HepG2 (cell line): ENCODE data around the gene L3MBTL1. TPM values are rescaled to one million over a fixed set of nuclear protein-coding genes. Genes with fewer than 3 reads are reported as not detected.
A peak's percentile ranks its signal among the peaks of the same experiment; 100 is the strongest.

Source experiments
- ATM ChIP-seq: fragments of 450-650 bp; IDR thresholded peaks from 2 replicates; pipeline ENCODE4 v1.7.1; 2017; ENCODE audit warnings: mild to moderate bottlenecking, borderline replicate concordance
- CENPT ChIP-seq: sonication (generic); formaldehyde crosslinking; IDR thresholded peaks from 2 replicates; pipeline ENCODE4 v1.8.0; 2022; ENCODE audit warnings: low read depth, mild to moderate bottlenecking, moderate library complexity, missing genetic modification reagents
- EHMT2 ChIP-seq: fragments of 200-600 bp; sonication (generic); IDR thresholded peaks from 2 replicates; pipeline ENCODE4 v1.7.0; 2017; ENCODE audit warnings: antibody characterized with exemption, low read depth, low read length, borderline replicate concordance
- FOXC1 ChIP-seq: sonication (generic); formaldehyde crosslinking; IDR thresholded peaks from 2 replicates; pipeline ENCODE4 v1.8.0; 2022; ENCODE audit warnings: mild to moderate bottlenecking, missing genetic modification reagents, borderline replicate concordance
- GLI4 ChIP-seq: sonication (generic); formaldehyde crosslinking; IDR thresholded peaks from 2 replicates; pipeline ENCODE4 v1.5.1; 2020; ENCODE audit warnings: missing genetic modification reagents, mild to moderate bottlenecking, moderate library complexity, borderline replicate concordance
- HIVEP1 ChIP-seq: sonication (generic); formaldehyde crosslinking; IDR thresholded peaks from 2 replicates; pipeline ENCODE4 v1.4.0; 2020; ENCODE audit warnings: mild to moderate bottlenecking, missing genetic modification reagents
- KLF6 ChIP-seq: IDR thresholded peaks from 2 replicates; pipeline ENCODE4 v1.8.0; 2016; ENCODE audit warnings: missing biosample characterization, missing genetic modification reagents
- KMT2A ChIP-seq: sonication (generic); formaldehyde crosslinking; IDR thresholded peaks from 2 replicates; pipeline ENCODE4 v1.4.0; 2020; ENCODE audit warnings: missing genetic modification reagents
- MAZ ChIP-seq, 2 experiments: sonication (generic) in 1 of 2; formaldehyde crosslinking in 1 of 2; IDR thresholded peaks; 2 replicates each; pipeline versions ENCODE4 v1.5.0 to v1.6.1; 2012 to 2020; ENCODE audit warnings: low read depth in 2 of 2, mild to moderate bottlenecking in 2 of 2, borderline replicate concordance in 1 of 2, improper control_type of control experiment in 1 of 2, low read length in 1 of 2, missing genetic modification reagents in 1 of 2, moderate library complexity in 1 of 2
- NCOA1 ChIP-seq: sonication (generic); formaldehyde crosslinking; IDR thresholded peaks from 2 replicates; pipeline ENCODE4 v1.9.0; 2021; ENCODE audit warnings: missing genetic modification reagents
- NKX3-1 ChIP-seq: sonication (generic); formaldehyde crosslinking; IDR thresholded peaks from 2 replicates; pipeline ENCODE4 v1.5.0; 2020; ENCODE audit warnings: missing genetic modification reagents
- NRL ChIP-seq: sonication (generic); formaldehyde crosslinking; IDR thresholded peaks from 2 replicates; pipeline ENCODE4 v1.5.0; 2020; ENCODE audit warnings: missing genetic modification reagents, mild to moderate bottlenecking, moderate library complexity, borderline replicate concordance
- PHB2 ChIP-seq: fragments of 450-650 bp; IDR thresholded peaks from 2 replicates; pipeline ENCODE4 v1.6.1; 2018; ENCODE audit not compliant: partially characterized antibody
- PTBP1 ChIP-seq: fragments of 200-400 bp; formaldehyde crosslinking; IDR thresholded peaks from 2 replicates; pipeline ENCODE4 v1.6.1; 2018; ENCODE audit warnings: low read length, low read depth; ENCODE audit not compliant: poor library complexity, severe bottlenecking
- RBFOX2 ChIP-seq: fragments of 200-400 bp; formaldehyde crosslinking; IDR thresholded peaks from 2 replicates; pipeline ENCODE4 v1.6.1; 2017; ENCODE audit warnings: low read depth, mild to moderate bottlenecking, low read length
- SRSF1 ChIP-seq: fragments of 200-400 bp; formaldehyde crosslinking; optimal IDR thresholded peaks from 2 replicates; pipeline ENCODE3; 2017; ENCODE audit warnings: mild to moderate bottlenecking, low read depth, low read length, moderate library complexity
- TBL1XR1 ChIP-seq: fragments of 150-350 bp; IDR thresholded peaks from 2 replicates; pipeline ENCODE4 v1.6.1; 2014; ENCODE audit warnings: borderline replicate concordance, low read length; ENCODE audit not compliant: partially characterized antibody
- THAP11 ChIP-seq: IDR thresholded peaks from 2 replicates; pipeline ENCODE4 v1.6.1; 2016; ENCODE audit warnings: missing biosample characterization, missing genetic modification reagents
- ZFP36L1 ChIP-seq: sonication (generic); formaldehyde crosslinking; IDR thresholded peaks from 2 replicates; pipeline ENCODE4 v1.8.0; 2022; ENCODE audit warnings: mild to moderate bottlenecking, missing genetic modification reagents, moderate library complexity
- ZFP36L2 ChIP-seq: sonication (generic); formaldehyde crosslinking; IDR thresholded peaks from 2 replicates; pipeline ENCODE4 v1.4.0; 2020; ENCODE audit warnings: missing genetic modification reagents
- ZNF3 ChIP-seq: IDR thresholded peaks from 2 replicates; pipeline ENCODE4 v1.7.0; 2017; ENCODE audit warnings: inconsistent platforms
- ZNF552 ChIP-seq: sonication (generic); formaldehyde crosslinking; IDR thresholded peaks from 2 replicates; pipeline ENCODE4 v1.9.0; 2022; ENCODE audit warnings: missing genetic modification reagents, mild to moderate bottlenecking, borderline replicate concordance
- ZNF670 ChIP-seq: sonication (generic); formaldehyde crosslinking; IDR thresholded peaks from 2 replicates; pipeline ENCODE4 v1.8.0; 2022; ENCODE audit warnings: mild to moderate bottlenecking, missing genetic modification reagents, borderline replicate concordance
- ZNF891 ChIP-seq: sonication (generic); formaldehyde crosslinking; IDR thresholded peaks from 2 replicates; pipeline ENCODE4 v1.5.0; 2020; ENCODE audit warnings: mild to moderate bottlenecking, missing genetic modification reagents
- polyA plus RNA-seq, 8 experiments: library from polyadenylated mRNA; depleted of rRNA in 3 of 8; stranded (reverse) in 7 of 8; unstranded in 1 of 8; fragments of >200 nt; fragmentation: Illumina TruSeq in 4 of 8; extraction: Trizol in 4 of 8; gene quantifications; 2 replicates each; pipeline versions ENCODE4 v1.2.1 to v1.2.3, GENCODE V29; 2011 to 2016; ENCODE audit warnings: low read depth in 4 of 8, missing spikeins in 1 of 8, mixed read lengths in 1 of 8; ENCODE audit not compliant: insufficient read depth in 1 of 8
- total RNA-seq, 5 experiments: library from RNA; depleted of rRNA; stranded (reverse); fragments of >200 nt; fragmentation: Illumina TruSeq; extraction: Trizol; gene quantifications; 2 replicates each; pipeline ENCODE4 v1.2.3, GENCODE V29; 2016; ENCODE audit warnings: low read depth in 1 of 5
- TF ChIP-seq, protein P1 (sequence below): sonication (generic); formaldehyde crosslinking; IDR thresholded peaks from 2 replicates; pipeline ENCODE4 v1.5.0; 2020; ENCODE audit warnings: missing genetic modification reagents
- TF ChIP-seq, protein P2 (sequence below): sonication (generic); formaldehyde crosslinking; IDR thresholded peaks from 2 replicates; pipeline ENCODE4 v1.4.0; 2020; ENCODE audit warnings: missing genetic modification reagents, borderline replicate concordance
- TF ChIP-seq, protein P3 (sequence below): sonication (generic); formaldehyde crosslinking; IDR thresholded peaks from 2 replicates; pipeline ENCODE4 v1.5.0; 2020; ENCODE audit warnings: mild to moderate bottlenecking, missing genetic modification reagents

Gene L3MBTL1
- total and polyA plus RNA-seq, 2 of the 13 experiments (the other 11 are each of a cell fraction or from before 2014, with no cell fraction given) = 9.0 to 17.8 TPM

DNA sequence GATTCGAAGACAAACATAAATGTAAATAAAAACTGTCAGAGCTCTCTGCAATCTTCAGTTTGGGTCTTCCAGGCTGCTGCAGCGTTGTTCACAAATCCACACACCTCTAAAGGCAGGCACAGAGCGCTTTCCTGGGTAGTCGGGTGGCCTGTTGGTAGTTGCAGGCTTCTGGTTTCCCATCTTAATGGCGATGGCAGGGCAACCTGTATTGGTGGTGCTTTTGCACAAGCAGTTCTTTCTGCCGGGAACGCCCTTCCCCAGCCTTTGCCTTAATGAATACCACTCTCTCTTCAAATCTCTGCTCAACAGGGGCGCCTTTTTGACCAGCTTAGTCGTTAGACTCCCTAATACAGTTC is 82.5 kb downstream of the L3MBTL1 start (continued):
- TF ChIP-seq, protein P1, sequence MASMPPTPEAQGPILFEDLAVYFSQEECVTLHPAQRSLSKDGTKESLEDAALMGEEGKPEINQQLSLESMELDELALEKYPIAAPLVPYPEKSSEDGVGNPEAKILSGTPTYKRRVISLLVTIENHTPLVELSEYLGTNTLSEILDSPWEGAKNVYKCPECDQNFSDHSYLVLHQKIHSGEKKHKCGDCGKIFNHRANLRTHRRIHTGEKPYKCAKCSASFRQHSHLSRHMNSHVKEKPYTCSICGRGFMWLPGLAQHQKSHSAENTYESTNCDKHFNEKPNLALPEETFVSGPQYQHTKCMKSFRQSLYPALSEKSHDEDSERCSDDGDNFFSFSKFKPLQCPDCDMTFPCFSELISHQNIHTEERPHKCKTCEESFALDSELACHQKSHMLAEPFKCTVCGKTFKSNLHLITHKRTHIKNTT (CRISPR knock-in tag) = no peak
- TF ChIP-seq MAZ (IDR thresholded peaks at IDR 0.05; ENCODE audit: borderline replicate concordance, low read depth, low read length) (no peak), MAZ (CRISPR knock-in tag; IDR thresholded peaks at IDR 0.05; ENCODE audit: low read depth) (no peak), KMT2A (CRISPR knock-in tag) (no peak; the same call in 1 of the 2 replicates), PHB2 (no peak), NCOA1 (CRISPR knock-in tag) (peak; percentile 26; the same call in 1 of the 2 replicates), ZNF3 (CRISPR knock-in tag) (no peak), FOXC1 (no peak), ZNF891 (CRISPR knock-in tag) (no peak), NRL (CRISPR knock-in tag) (no peak), ZNF670 (CRISPR knock-in tag) (no peak), TBL1XR1 (no peak), ATM (no peak), NKX3-1 (CRISPR knock-in tag) (no peak; the same call in 1 of the 2 replicates), HIVEP1 (CRISPR knock-in tag) (no peak), THAP11 (CRISPR knock-in tag) (no peak), KLF6 (CRISPR knock-in tag) (no peak), RBFOX2 (no peak), SRSF1 (no peak), ZNF552 (CRISPR knock-in tag) (no peak), EHMT2 (0 out of 2 replicates have a peak, but pooled peaks have one; percentile 28), CENPT (CRISPR knock-in tag) (no peak), ZFP36L2 (no peak), PTBP1 (no peak), ZFP36L1 (CRISPR knock-in tag) (no peak), GLI4 (CRISPR knock-in tag) (0 out of 2 replicates have a peak, but pooled peaks have one; percentile 6)
- TF ChIP-seq, protein P2, sequence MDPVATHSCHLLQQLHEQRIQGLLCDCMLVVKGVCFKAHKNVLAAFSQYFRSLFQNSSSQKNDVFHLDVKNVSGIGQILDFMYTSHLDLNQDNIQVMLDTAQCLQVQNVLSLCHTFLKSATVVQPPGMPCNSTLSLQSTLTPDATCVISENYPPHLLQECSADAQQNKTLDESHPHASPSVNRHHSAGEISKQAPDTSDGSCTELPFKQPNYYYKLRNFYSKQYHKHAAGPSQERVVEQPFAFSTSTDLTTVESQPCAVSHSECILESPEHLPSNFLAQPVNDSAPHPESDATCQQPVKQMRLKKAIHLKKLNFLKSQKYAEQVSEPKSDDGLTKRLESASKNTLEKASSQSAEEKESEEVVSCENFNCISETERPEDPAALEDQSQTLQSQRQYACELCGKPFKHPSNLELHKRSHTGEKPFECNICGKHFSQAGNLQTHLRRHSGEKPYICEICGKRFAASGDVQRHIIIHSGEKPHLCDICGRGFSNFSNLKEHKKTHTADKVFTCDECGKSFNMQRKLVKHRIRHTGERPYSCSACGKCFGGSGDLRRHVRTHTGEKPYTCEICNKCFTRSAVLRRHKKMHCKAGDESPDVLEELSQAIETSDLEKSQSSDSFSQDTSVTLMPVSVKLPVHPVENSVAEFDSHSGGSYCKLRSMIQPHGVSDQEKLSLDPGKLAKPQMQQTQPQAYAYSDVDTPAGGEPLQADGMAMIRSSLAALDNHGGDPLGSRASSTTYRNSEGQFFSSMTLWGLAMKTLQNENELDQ (CRISPR knock-in tag) = no peak
- TF ChIP-seq, protein P3, sequence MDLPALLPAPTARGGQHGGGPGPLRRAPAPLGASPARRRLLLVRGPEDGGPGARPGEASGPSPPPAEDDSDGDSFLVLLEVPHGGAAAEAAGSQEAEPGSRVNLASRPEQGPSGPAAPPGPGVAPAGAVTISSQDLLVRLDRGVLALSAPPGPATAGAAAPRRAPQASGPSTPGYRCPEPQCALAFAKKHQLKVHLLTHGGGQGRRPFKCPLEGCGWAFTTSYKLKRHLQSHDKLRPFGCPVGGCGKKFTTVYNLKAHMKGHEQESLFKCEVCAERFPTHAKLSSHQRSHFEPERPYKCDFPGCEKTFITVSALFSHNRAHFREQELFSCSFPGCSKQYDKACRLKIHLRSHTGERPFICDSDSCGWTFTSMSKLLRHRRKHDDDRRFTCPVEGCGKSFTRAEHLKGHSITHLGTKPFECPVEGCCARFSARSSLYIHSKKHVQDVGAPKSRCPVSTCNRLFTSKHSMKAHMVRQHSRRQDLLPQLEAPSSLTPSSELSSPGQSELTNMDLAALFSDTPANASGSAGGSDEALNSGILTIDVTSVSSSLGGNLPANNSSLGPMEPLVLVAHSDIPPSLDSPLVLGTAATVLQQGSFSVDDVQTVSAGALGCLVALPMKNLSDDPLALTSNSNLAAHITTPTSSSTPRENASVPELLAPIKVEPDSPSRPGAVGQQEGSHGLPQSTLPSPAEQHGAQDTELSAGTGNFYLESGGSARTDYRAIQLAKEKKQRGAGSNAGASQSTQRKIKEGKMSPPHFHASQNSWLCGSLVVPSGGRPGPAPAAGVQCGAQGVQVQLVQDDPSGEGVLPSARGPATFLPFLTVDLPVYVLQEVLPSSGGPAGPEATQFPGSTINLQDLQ (CRISPR knock-in tag) = no peak
